Suprapubic skin (tissue), 3 donors: ENCODE results near the gene SETD6.

ENCODE experiments used
- POLR2AphosphoS5 ChIP-seq, 3 donors: sonication (generic); formaldehyde crosslinking; IDR thresholded peaks; one replicate each; pipeline ENCODE4 v1.6.1; 2017; ENCODE audit warnings: antibody characterized with exemption in 3 of 3
- TF ChIP-seq, protein P1 (sequence below), 2 donors: fragments of 200-600 bp in 1 of 2; fragments of 450-650 bp in 1 of 2; sonication (generic) in 1 of 2; IDR thresholded peaks; one replicate each; pipeline ENCODE4 v1.5.1; 2016 to 2019; ENCODE audit warnings: antibody characterized with exemption in 2 of 2, mild to moderate bottlenecking in 1 of 2, moderate library complexity in 1 of 2

DNA sequence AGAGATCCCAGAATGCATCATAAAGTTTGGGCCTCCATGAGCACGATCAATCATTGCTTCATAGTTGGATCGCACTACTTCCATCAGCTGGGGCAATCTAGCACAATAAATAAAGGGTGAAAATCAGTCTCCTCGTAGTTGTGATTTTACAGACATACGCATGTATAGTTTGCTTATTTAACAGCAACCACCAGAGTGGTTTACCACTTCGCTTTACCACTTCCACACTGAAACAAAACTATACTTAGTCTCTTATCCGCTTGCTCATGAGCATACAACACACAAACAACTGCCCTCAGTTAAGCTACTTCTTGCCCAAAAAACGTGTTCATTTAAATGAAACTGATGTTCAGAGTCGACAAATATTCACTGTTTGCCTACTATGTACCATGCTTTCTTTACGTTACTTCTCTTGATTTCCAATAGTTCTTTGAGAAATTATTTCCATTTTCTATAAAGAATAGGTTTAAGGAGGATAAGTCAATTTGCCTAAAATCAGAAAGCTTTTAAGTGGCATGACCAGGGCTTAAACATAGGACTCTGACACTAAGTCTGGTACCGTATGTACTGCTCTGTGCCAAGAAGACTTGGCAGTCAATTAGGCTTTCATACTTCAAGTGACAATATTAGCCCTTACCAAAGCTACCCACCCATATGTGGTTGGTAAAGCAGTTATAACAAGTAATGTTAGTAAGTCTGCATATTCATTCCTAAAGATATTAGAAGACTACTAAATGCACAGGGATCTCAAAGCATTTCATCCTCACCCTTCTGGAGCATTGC lies 22.0 kb downstream of the SETD6 start:
- TF ChIP-seq, protein P1, sequence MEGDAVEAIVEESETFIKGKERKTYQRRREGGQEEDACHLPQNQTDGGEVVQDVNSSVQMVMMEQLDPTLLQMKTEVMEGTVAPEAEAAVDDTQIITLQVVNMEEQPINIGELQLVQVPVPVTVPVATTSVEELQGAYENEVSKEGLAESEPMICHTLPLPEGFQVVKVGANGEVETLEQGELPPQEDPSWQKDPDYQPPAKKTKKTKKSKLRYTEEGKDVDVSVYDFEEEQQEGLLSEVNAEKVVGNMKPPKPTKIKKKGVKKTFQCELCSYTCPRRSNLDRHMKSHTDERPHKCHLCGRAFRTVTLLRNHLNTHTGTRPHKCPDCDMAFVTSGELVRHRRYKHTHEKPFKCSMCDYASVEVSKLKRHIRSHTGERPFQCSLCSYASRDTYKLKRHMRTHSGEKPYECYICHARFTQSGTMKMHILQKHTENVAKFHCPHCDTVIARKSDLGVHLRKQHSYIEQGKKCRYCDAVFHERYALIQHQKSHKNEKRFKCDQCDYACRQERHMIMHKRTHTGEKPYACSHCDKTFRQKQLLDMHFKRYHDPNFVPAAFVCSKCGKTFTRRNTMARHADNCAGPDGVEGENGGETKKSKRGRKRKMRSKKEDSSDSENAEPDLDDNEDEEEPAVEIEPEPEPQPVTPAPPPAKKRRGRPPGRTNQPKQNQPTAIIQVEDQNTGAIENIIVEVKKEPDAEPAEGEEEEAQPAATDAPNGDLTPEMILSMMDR (IDR thresholded peaks at IDR 0.05), result no peak
- TF ChIP-seq POLR2AphosphoS5 (IDR thresholded peaks at IDR 0.05), result no peak
